GM19035 (cell line): ENCODE data around the gene LMO1.

Source experiments
- ATAC-seq: cut with Tn5 transposase; IDR thresholded peaks from one replicate; pipeline ENCODE4 v1.9.1; 2021; ENCODE audit not compliant: unreplicated experiment

The LMO1 gene

DNA sequence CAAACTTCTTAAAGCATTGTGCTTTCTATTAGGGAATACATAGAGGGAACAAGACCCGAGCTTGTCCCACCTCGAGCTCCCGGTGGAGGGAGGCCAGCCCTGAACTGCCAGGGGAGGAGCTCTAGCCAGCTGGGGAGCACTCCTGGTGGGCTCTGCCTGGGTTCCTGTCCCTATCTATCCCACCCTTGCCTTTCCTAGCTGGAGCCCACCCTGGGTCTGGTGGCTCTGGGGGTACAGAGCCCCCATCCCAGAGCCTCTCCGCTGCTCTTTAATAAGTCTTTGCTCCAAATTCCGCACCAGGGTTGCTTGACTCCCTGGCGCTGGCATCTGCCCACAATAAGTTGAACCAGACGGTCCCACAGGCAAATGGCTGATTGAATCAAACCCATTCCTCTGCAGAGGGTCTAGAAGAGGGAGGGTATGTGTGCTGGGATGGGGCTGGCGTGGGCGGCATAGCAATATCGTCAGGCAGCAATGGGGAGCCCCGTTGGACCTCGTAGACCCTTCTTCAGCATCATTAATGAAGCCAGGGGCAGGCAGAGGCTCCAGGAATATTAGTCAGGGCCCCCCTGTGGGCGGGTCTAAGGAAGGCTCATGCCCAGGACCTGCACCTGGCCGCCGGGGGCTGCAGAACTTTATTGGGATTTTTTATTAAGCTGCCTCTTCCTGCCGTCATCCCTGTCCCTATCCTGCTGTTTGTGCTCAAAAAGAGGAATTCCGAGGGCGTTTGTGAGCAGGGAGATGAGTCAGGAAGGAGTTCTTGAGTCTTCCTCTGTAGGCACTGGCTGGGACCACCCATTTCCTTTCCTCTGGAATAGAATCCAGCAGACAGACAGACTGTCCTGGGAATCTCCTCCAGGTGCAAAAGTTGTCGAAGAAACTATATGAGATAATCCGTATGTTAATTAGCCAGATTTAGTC, 56.3 kb downstream of the LMO1 start:
- no peak for ATAC-seq

DNA sequence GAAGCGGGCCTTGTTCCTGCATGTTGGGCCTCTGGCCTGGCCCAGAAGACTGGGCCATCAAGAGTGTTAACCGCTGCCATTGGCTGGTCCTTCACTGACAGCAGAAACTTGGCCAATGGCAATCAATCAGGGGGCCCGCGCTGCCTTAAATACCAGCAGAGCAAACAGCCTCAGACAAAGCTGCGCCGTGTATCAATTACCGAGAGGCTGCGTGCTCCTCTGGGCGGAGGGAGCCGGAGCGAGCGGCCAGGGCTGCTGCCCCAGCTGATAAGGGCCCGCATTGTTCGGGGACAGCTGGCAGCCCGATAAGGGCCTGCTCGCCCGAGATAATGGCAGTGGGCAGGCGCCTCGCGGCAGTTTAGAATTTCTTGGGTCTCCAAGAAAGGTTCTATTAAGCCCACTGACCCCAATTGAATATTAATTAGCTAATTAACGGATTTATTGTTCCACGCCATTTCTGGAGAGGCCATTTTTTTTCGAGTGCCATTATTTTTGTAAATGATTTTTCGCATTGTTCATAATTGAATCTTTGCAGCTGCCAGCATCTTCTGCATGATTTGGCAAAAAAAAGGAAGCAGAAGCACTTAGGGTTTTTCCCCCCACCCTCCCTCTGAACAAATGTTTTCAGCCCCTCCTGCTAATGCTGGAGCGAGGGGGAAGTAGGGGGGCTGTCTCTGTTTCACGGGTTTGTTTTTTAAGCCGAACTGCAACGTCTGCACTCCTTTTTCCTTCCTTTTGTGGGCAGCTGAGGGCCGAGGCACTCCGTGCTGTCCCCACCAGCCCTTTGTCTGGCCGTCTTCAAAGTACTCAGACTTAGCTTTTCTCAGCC, 57.2 kb downstream of the LMO1 start:
- ATAC-seq: no peak

DNA sequence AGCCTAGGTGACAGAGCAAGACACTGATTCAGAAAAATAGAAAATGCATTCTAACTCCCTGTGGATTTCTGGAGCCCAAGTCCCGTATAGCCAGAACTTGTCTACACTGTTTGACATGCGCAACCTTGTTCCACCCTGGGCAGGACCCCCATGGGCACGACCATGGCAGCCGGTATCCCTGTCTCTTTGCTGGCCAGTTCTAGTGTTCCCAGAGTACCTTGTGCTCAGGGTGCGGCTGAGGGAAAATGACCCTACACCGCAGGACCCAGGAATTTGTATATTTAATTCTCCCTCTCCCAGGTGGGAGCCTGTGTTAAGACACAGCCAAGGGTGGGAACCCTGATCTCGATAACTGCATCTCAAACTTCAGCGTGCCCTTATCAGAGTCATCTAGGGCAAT, 58.1 kb downstream of the LMO1 start:
- ATAC-seq: no peak

DNA sequence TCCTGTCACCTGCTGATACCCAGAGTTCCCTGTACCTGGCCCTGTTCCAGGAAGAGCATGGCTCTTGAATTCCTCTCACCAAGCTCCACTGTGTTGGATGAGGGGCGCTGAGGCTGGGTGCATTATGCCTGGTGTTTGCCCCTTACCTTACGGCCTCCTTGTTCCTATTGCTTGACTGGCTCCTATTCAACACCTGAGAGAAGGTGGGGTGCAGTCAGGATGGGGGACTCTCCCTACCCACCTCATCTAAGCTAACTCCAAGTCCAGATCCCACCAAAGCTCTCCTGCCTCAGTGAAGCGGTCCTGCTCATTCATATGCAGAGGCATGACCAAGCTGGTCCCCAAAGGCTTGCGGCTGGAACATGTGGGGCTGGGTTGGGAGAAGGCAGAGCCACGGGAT, 59.1 kb downstream of the LMO1 start:
- no peak for ATAC-seq

DNA sequence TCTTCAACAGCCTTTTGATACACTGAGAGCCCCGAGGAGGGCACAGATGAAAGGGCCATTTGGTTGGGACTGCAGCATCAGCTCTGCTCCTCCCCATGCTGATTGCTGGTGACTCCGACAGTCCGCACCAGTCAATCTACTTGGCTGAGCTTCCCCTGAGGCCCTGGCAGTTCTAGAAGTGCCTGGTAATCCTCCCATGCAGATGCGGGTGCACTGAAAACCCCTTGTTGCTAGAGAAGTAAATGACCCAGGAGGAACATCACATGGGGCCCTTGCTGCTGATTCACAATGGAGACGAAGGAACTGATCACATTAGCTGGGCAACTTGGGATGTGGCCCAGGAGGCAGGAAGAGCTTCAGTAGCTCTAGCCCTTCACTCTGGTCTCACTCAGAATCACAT, 59.7 kb downstream of the LMO1 start:
- ATAC-seq: no peak

DNA sequence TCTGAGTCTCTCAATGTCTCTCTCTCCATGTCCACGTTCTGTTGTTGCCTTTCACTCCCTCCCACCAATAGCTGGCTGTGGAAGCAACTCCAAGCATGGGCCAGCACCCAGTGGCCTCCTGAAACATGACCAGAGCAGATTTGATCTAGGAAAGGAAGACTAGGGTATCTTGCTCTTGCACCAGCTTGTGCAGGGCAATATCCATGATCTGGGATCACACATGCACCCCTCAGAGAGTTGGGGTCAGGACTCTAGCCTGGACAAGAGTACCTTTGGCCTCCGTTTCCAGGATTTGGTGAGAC, 60.3 kb downstream of the LMO1 start:
- no peak for ATAC-seq

DNA sequence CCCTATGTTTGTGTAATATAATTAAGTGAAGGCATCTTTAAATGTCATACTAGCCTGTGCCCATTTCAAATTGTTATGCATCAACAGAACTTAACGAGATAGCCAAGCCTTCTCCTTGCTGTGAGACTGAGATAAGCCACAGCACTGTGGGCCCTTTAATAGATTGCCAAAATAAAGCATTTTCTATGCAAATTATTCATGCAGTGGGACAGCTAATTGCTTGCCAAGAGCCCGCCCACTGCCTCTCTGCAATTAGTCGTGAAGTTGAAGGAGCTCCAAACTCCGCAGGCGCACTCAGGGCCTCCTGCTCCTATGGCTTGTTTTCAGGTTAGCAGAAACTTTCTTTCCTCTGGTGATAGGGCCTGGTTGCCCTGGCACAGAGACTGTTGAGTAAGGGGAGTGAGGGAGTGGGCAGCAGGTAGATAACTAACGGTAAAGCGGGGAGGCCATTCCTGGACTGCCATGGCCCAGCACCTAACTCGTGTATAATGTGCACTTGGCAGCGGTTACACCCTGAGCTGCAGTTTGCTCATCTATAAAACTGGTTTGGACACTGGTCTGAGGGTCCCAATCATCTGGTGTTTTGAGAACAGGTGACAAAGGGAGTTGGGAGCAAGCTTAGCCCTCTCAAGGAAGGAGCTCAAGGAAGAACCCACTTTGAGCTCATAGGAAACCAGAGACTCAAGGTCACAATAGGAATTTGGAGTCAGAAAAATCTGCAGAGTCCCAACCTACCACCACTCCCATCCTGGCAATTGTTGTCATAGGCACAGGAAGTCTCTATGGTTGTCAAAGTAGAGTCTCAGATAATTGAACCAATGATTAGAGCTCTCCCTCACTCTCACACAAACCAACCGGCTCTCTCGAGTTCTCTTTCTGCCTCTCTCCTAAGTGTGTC, 60.9 kb downstream of the LMO1 start:
- ATAC-seq: no peak

DNA sequence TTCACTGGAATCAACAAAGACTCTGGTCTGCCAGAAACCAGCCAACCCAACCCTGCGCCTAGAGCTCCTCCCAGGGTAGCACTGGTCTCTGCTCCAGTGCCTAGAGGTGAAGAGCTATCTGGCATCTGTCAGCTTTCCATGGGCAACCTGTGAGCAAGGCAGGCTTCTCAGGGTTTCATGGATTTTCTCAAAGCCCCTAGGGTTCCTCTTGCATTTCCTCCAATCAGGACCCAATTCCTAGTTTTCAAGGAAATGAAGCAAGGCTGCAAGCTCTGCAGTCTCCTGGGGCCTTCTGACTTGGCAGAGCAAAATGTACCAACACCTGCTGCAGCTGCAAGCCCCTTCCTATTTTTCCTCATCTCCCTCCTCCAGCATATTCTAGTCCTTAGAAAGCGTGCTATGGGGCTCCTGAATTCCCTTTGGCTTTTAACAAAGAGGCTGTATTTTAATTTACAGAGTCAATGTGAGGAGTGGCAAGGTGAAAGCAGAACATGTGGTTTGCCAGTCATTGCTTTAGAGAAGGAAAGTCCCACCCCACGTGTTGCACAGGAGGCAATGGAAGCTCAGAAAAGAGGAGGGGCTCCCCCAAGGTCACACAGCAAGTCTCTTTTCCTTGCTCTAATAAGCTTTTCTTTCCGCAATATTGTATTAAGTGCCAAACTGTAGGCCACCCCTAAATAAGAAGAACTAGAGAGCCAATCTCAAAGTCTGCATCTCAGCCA, 61.9 kb downstream of the LMO1 start:
- peak; percentile 80 for ATAC-seq

DNA sequence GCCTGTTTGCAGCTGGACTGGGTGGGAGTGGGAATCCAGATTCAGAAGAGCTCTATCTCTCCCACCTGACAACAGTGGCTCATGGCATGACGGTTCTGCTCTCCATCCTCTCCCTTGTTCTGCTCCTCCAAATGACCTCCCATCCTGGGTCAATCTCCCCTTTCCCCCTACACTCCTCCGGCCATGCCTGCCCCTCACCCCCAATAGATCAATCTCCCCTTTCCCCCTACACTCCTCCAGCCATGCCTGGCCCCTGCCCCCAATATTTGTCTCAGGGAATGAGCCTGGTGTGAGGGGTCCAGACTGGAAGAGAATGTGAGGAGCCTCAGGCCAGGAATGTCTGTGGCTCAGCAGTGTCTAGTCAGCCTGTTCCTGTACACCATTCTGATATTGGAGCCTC, 64.0 kb downstream of the LMO1 start:
- no peak for ATAC-seq

DNA sequence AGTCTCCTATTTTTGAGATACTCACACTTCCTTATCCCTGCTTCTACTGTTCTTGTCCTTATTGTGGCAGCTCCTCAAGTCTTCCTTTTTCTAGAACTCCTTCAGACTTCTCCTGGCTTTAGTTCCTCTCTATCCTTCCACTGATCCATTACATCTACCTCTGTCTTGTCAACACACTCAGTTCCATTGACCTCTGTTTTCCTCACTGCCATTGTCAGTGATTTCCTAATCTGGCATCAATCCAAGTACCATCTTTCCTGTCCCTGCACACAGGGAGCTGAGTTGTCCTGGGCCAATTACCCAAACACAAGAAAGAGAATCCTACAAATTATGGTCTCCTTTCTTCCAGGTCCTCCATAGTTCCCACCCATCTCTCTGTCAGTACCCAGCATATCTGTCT, 66.9 kb downstream of the LMO1 start:
- ATAC-seq: no peak

DNA sequence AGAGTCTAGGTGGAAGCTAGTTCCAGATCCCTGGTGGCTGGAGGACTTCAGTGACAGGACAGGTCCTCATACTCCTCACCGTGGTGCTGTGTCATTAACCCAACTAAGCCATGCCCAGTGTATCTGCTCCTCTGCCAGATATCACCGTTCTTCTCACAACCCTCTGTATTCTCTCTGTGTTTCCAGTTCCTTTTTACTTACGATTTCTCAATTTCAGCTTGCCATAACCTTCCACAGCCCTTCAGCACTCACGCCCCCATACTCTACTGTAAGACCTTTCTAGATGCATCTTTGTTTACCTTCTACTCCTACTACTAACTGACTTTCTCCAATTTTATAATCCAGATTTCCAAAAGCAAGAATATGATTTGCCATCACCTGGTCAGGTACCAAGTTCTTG, 68.7 kb downstream of the LMO1 start:
- ATAC-seq: no peak

DNA sequence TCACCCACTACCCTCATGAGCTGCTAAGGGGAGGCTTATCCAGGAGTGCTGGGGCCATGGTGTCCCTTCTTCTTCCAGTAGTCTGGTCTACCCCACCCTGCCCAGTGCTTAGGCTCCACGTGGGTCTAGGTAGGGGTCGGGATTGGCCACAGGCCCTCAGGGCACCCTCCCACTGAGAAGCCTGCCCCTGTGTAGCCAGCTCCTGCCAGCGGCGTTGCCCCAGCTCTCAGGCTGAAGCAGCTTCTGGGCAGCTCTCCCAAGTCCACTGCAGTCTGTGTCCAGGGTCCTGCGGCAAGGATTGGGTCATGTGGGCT, 70.8 kb downstream of the LMO1 start:
- ATAC-seq: no peak

DNA sequence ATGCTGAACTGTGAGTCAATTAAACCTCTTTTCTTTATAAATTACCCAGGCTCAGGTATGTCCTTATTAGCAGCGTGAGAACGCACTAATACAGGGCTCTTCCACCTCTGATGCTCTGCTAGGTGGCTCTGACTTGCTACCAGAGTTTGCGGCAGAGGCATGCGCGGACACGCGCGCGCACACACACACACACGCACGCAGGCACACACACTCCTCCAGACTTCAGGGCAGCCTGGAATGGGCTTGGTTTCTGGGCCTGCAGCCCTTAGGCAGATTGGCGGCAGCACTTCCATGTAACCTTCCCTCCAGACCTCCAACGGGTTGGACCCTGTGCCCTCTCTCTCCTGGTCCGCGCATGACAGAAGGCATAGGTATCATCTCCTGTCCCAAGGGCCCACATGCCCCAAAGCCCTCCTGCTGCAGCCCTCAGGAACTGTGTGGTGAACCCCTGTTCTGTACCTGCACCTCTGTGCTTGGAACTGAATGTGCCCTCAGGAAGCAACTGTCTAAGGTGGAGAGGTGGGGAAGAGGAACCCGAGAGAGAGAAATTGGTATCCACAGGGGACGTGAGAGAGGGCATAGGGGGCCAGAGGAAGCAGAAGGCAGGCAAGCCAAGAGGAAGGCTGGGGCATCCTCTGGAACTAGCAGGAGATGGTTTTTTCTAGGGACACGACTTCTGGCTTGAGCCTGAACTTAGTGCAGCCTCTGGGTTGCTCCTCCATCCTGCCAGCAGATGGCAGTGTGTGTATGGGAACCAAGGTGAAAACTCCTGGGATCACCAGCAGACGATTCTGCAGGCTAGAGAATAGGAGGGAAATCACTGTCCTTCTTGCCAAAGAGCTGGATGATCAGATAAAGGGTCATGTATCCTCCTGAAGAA, 71.4 kb downstream of the LMO1 start:
- ATAC-seq: peak; percentile 65

DNA sequence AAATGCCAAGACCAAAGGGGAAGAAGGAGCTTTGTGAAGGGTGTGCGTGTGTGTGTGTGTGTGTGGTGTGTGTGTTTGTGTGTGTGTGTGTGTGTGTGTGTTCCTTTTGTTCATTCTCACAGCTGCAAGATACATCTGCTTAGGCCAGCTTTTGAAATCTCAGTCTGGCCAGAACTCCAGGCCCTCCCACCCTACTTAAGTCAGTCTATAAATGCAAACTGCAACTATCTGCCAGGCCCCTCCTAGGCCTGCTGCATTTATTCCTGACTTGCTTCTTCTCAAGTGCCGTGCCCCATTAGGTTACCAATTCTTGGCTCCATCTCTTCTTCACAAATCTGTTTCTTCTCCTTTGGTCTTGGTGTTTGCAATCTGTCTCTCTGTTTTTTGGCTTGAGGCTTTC, 73.2 kb downstream of the LMO1 start:
- ATAC-seq: no peak

DNA sequence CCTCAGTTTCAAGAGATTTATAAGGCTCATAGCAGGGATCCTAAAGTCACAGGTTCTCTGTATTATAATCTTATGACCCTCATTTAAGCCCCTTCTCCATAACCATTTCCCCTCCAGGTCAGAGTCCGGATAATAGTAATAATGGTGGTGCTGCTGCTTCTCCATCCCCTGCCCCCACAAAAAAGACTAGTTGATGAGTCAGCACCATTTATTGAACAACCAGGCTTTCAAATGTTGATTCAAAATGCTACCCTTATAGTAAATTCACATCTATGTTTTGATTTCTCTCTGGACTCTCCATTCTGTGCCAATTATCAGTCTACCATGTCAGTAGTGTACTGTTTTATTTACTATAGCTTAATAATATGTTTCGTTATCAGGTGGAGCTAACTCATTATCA, 77.2 kb downstream of the LMO1 start:
- no peak for ATAC-seq

DNA sequence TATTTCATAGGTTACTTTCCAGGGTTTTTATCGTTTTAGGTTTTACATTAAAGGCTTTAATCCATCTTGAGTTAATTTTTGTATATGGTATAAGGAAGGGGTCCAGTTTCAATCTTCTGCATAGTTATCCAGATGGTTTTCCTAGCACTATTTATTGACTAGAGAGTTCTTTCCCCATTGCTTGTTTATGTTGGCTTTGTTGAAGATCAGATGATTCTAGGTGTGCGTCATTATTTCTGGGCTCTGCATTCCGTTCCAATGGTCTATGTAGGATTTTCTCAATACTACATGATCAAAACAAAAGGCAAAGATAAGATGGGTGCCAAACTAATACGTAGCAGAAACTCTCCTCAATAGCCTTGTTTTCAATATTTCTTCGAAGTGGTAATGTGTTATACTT, 80.6 kb downstream of the LMO1 start:
- no peak for ATAC-seq

DNA sequence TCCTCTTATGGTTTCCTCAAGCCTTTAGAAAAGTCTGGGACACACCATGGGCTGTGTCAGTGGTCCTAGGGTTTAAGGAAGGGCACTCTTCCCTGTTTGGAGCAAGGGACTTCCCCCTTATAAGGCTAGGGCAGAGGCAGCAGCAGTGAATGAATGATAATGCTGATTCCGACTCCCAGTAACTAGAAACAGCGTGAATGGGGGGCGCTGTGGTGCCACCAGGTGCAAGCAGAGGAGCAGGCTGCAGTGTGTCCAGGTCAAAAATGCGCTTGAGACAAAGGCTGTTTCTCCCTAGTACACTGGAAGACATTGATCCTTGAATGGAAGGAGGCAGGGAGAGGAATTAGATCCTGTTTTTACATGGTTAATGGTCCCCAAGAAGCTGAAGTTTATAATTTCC, 83.2 kb downstream of the LMO1 start:
- no peak for ATAC-seq

DNA sequence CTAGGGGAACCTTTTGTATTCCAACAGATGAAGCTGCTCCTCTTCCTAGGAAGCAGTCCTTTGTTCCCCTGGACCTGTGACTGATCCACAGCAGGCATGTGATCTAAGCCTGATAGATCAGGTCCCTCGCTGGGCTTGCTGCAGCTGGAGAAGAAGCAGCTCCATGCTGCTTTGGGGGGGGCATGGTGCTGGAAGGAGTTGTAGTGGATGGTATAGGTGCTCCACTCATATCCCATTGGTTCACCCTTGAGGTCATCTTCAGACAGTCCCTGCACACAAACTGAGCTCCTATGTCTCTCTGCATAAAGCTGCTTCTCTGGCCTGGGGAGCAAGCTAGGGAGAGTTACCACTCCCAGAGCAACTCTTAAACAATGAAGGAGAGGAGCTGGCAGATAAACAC, 85.4 kb downstream of the LMO1 start:
- ATAC-seq: no peak

DNA sequence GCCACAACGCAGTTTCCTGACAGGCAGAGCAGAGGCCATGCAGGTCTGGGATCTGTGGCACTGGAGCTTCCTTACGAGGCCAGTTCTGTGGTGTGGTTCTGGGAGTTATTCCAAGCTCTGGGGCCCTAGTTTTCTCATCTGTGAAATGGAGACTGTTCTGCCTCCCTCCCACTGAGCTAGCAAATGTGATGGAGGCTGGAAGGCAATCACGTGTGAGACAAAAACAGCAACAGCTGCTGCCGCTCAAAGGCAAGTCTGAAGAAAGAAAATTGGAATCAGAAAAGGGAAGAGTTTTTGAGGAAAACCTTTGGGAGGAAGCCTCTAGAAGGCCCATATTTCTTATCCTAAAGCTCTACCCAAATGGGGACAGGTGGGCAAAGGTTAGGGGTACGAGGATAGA, 86.5 kb downstream of the LMO1 start:
- ATAC-seq: no peak
